EL (cell line): ENCODE measurements around the gene SYT5.
A peak's percentile ranks its signal among the peaks of the same experiment; 100 is the strongest.
"Not testable (repeated sequence)": the region's sequence is repeated elsewhere in the genome, so short reads cannot be mapped to it uniquely, and the experiment has no call there.

Experiments
- DNase-seq: peaks from one replicate; pipeline ENCODE4 v3.0.0-alpha.2; 2016

The SYT5 gene

GRCh38 chr19:55166530-55167268, 13.4 kb downstream of the SYT5 start, which contains the start of gene DNAAF3:
Gene DNAAF3 (minus strand): TSS chr19:55166613. CDS start chr19:55166413, 200 bp downstream.
- peak; percentile 98 for DNase-seq

- DNase-seq = peak; percentile 82
Observed at GRCh38 chr19:55165952-55166529, 14.0 kb downstream of the SYT5 start.

- no peak for DNase-seq
Observed at GRCh38 chr19:55161571-55162322, 18.3 kb downstream of the SYT5 start.

GRCh38 chr19:55160986-55161365, 19.1 kb downstream of the SYT5 start:
- no peak for DNase-seq

GRCh38 chr19:55160128-55160985, 19.7 kb downstream of the SYT5 start:
- peak; percentile 90 for DNase-seq

- DNase-seq = peak; percentile 72
Observed at GRCh38 chr19:55158848-55159749, 21.0 kb downstream of the SYT5 start.

- DNase-seq = no peak
Observed at GRCh38 chr19:55158423-55158822, 21.7 kb downstream of the SYT5 start.

- DNase-seq = no peak
Observed at GRCh38 chr19:55157064-55157908, 22.8 kb downstream of the SYT5 start, which contains the start of gene TNNI3. Gene TNNI3 (minus strand): TSS chr19:55157732. CDS start chr19:55157589, 143 bp downstream.

GRCh38 chr19:55156202-55157063, 23.7 kb downstream of the SYT5 start:
- DNase-seq = peak; percentile 46

GRCh38 chr19:55155784-55156183, 24.3 kb downstream of the SYT5 start:
- not testable (repeated sequence) for DNase-seq

- DNase-seq = no peak
Observed at GRCh38 chr19:55153652-55154264, 26.3 kb downstream of the SYT5 start.

GRCh38 chr19:55152017-55152416, 28.1 kb downstream of the SYT5 start:
- DNase-seq = peak; percentile 28

GRCh38 chr19:55149078-55150003, 30.7 kb downstream of the SYT5 start, which contains the start of gene TNNT1:
Gene TNNT1 (minus strand): TSS chr19:55149206. CDS start chr19:55147157, 2,049 bp downstream.
- peak; percentile 50 for DNase-seq

GRCh38 chr19:55147545-55148251, 32.4 kb downstream of the SYT5 start:
- DNase-seq = no peak

GRCh38 chr19:55146705-55147273, 33.3 kb downstream of the SYT5 start:
- DNase-seq = peak; percentile 58

- peak; percentile 55 for DNase-seq
Observed at GRCh38 chr19:55146078-55146704, 33.9 kb downstream of the SYT5 start.
